Fibroblast of skin of scalp (primary cell): ENCODE data around the gene COL1A2.
A peak's percentile ranks its signal among the peaks of the same experiment; 100 is the strongest.

ENCODE experiments used
- DNase-seq: peaks from one replicate; pipeline ENCODE4 v3.0.0-alpha.2; 2013

COL1A2 gene

GRCh38 chr7:94411188-94411466 is 16.4 kb downstream of the COL1A2 start:
- DNase-seq, result no peak

- DNase-seq, result peak; percentile 45
These were observed 18.1 kb downstream of the COL1A2 start for GRCh38 chr7:94412762-94413322.

- DNase-seq, result peak; percentile 86
These were observed 19.8 kb downstream of the COL1A2 start for GRCh38 chr7:94414481-94414880.

- DNase-seq, result peak; percentile 12
These were observed 20.3 kb downstream of the COL1A2 start for GRCh38 chr7:94414980-94415379.

GRCh38 chr7:94417306-94417705 is 22.6 kb downstream of the COL1A2 start:
- peak; percentile 21 for DNase-seq

- DNase-seq, result peak; percentile 64
These were observed 23.2 kb downstream of the COL1A2 start for GRCh38 chr7:94417901-94418300.

GRCh38 chr7:94418851-94419250 is 24.2 kb downstream of the COL1A2 start:
- DNase-seq, result peak; percentile 24

GRCh38 chr7:94420328-94420727 is 25.6 kb downstream of the COL1A2 start:
- DNase-seq, result peak; percentile 51

GRCh38 chr7:94421681-94422080 is 27.0 kb downstream of the COL1A2 start:
- peak; percentile 50 for DNase-seq

GRCh38 chr7:94422136-94422535 is 27.4 kb downstream of the COL1A2 start:
- DNase-seq, result no peak

GRCh38 chr7:94422827-94423460 is 28.2 kb downstream of the COL1A2 start:
- peak; percentile 43 for DNase-seq

GRCh38 chr7:94423863-94424735 is 29.4 kb downstream of the COL1A2 start:
- peak; percentile 87 for DNase-seq

GRCh38 chr7:94425546-94425945 is 30.9 kb downstream of the COL1A2 start:
- peak; percentile 36 for DNase-seq

GRCh38 chr7:94426980-94427875 is 32.5 kb downstream of the COL1A2 start:
- DNase-seq, result peak; percentile 53

GRCh38 chr7:94429153-94429552 is 34.5 kb downstream of the COL1A2 start:
- DNase-seq, result peak; percentile 21

- peak; percentile 59 for DNase-seq
These were observed 36.5 kb downstream of the COL1A2 start for GRCh38 chr7:94431176-94431575.

- DNase-seq, result peak; percentile 85
These were observed 37.1 kb downstream of the COL1A2 start for GRCh38 chr7:94431619-94432280.

GRCh38 chr7:94432281-94432670 is 37.6 kb downstream of the COL1A2 start:
- DNase-seq, result no peak

- DNase-seq, result peak; percentile 53
These were observed 38.1 kb downstream of the COL1A2 start for GRCh38 chr7:94432817-94433216.

- peak; percentile 25 for DNase-seq
These were observed 38.5 kb downstream of the COL1A2 start for GRCh38 chr7:94433224-94433623.

- DNase-seq, result peak; percentile 83
These were observed 39.3 kb downstream of the COL1A2 start for GRCh38 chr7:94434042-94434441.

- DNase-seq, result peak; percentile 83
These were observed 41.4 kb downstream of the COL1A2 start for GRCh38 chr7:94436018-94436604.
